Keratinocyte (primary cell): Measurements from ENCODE around the gene C4orf50.

Experiments used
- CTCF ChIP-seq, 3 experiments: IDR thresholded peaks in 1 of 3; conservative IDR thresholded peaks in 1 of 3; optimal IDR thresholded peaks in 1 of 3; 2 replicates in 2 of 3; 3 replicates in 1 of 3; pipeline versions ENCODE3 to v1.5.1; 2011; ENCODE audit warnings: low read length in 3 of 3, mild to moderate bottlenecking in 3 of 3, moderate library complexity in 2 of 3, control low read depth in 1 of 3, inconsistent platforms in 1 of 3; ENCODE audit not compliant: insufficient read depth in 2 of 3; ENCODE audit errors: extremely low read depth in 1 of 3
- EZH2 ChIP-seq: IDR thresholded peaks from one replicate; pipeline ENCODE4 v1.6.1; 2012; ENCODE audit warnings: inconsistent platforms, mild to moderate bottlenecking, low read length, moderate library complexity

DNA sequence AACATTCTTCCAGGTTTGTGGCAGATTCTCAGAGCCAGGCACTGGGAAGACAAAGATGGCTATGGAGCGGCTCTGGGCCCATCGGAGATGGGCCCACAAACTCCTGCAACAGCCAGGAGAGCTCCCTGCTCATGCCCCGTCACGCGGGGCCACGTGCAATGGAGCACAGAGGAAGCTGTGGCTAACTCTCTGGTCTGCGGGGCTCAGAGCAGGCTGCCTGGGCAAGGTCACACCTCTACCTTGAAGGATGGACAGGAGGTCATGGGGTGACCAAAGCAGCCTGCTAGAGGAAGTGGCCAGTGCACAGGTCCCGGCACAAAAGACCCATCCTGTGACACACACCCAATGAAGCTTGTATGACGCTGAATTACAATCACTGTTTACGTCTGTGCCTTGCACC, 45.2 kb downstream of the C4orf50 start:
- TF ChIP-seq EZH2 (no peak), CTCF (optimal IDR thresholded peaks at IDR 0.05 in 1 of 3, IDR thresholded peaks at IDR 0.05 in 1 of 3, conservative IDR thresholded peaks at IDR 0.05 in 1 of 3; ENCODE audit: extremely low read depth in 1 of 3, insufficient read depth in 2 of 3, low read length in 3 of 3) (no peak)
